HEK293 (cell line): ENCODE data around the gene SPACA9.

Source experiments
- CTCF ChIA-PET: fragments of 350-600 bp; formaldehyde crosslinking; extraction: SDS; loops from one replicate; lab custom pipeline; 2021; ENCODE audit warnings: antibody characterized with exemption; lab: Yijun Ruan, JAX
- POLR2A ChIA-PET: fragments of 300-600 bp; formaldehyde crosslinking; extraction: SDS; loops from one replicate; lab custom pipeline; 2020; ENCODE audit warnings: antibody characterized with exemption, inconsistent platforms; lab: Yijun Ruan, JAX
- H3K27ac ChIP-seq: fragments of 200-500 bp; sonication (Bioruptor generic); 2 replicates; pipeline ENCODE4 v1.5.1; 2014; ENCODE audit warnings: low read depth, low read length, control low read depth, inconsistent platforms; ENCODE audit errors: extremely low read depth
- H3K36me3 ChIP-seq, 2 experiments: fragments of 200-500 bp in 1 of 2; sonication (Bioruptor generic) in 1 of 2; 1 replicate in 1 of 2; 2 replicates in 1 of 2; pipeline ENCODE4 v1.5.1; 2014 to 2017; ENCODE audit warnings: inconsistent platforms in 2 of 2, low read length in 2 of 2; ENCODE audit not compliant: control insufficient read depth in 2 of 2, insufficient read depth in 1 of 2
- H3K4me1 ChIP-seq: fragments of 200-500 bp; sonication (Bioruptor generic); 2 replicates; pipeline ENCODE4 v1.5.1; 2014; ENCODE audit warnings: mild to moderate bottlenecking, low read length, inconsistent platforms; ENCODE audit not compliant: control insufficient read depth, insufficient read depth
- H3K4me3 ChIP-seq: 2 replicates; pipeline ENCODE4 v1.5.1; 2011; ENCODE audit warnings: low read depth, mild to moderate bottlenecking, control low read depth, low read length, moderate library complexity
- H3K9me3 ChIP-seq: fragments of 200-500 bp; sonication (Bioruptor generic); 2 replicates; pipeline ENCODE4 v1.5.1; 2014; ENCODE audit warnings: low read depth, low read length, inconsistent platforms; ENCODE audit not compliant: control insufficient read depth, insufficient read depth
- KLF1 ChIP-seq: fragments of 450-650 bp; formaldehyde crosslinking; IDR thresholded peaks from 2 replicates; pipeline ENCODE4 v1.5.1; 2016; ENCODE audit warnings: missing biosample characterization, missing genetic modification characterization
- KLF16 ChIP-seq: fragments of 450-650 bp; formaldehyde crosslinking; IDR thresholded peaks from 2 replicates; pipeline ENCODE4 v1.5.1; 2017; ENCODE audit warnings: missing biosample characterization, missing genetic modification characterization
- PATZ1 ChIP-seq: fragments of 450-650 bp; formaldehyde crosslinking; IDR thresholded peaks from 2 replicates; pipeline ENCODE4 v1.5.1; 2016; ENCODE audit warnings: missing biosample characterization, missing genetic modification characterization
- PRDM1 ChIP-seq: fragments of 450-650 bp; formaldehyde crosslinking; IDR thresholded peaks from 2 replicates; pipeline ENCODE4; 2016; ENCODE audit warnings: missing biosample characterization, missing genetic modification characterization
- REPIN1 ChIP-seq: fragments of 450-650 bp; formaldehyde crosslinking; IDR thresholded peaks from 2 replicates; pipeline ENCODE4 v1.5.1; 2017; ENCODE audit warnings: missing biosample characterization, missing genetic modification characterization, low read depth
- SP3 ChIP-seq: fragments of 450-650 bp; formaldehyde crosslinking; IDR thresholded peaks from 2 replicates; pipeline ENCODE4 v1.5.1; 2016; ENCODE audit warnings: missing biosample characterization, missing genetic modification characterization
- WT1 ChIP-seq: fragments of 450-650 bp; formaldehyde crosslinking; IDR thresholded peaks from 2 replicates; pipeline ENCODE4 v1.5.1; 2016; ENCODE audit warnings: missing biosample characterization, missing genetic modification characterization
- ZBTB17 ChIP-seq: fragments of 450-650 bp; formaldehyde crosslinking; IDR thresholded peaks from 2 replicates; pipeline ENCODE4 v1.5.1; 2016; ENCODE audit warnings: missing biosample characterization, missing genetic modification characterization
- ZBTB26 ChIP-seq: fragments of 450-650 bp; formaldehyde crosslinking; optimal IDR thresholded peaks from 2 replicates; pipeline ENCODE3; 2016; ENCODE audit warnings: missing biosample characterization, mild to moderate bottlenecking, missing genetic modification characterization
- ZBTB8A ChIP-seq: fragments of 450-650 bp; formaldehyde crosslinking; IDR thresholded peaks from 2 replicates; pipeline ENCODE4 v1.5.1; 2016; ENCODE audit warnings: missing biosample characterization, missing genetic modification characterization
- ZFP3 ChIP-seq: fragments of 450-650 bp; formaldehyde crosslinking; IDR thresholded peaks from 2 replicates; pipeline ENCODE4 v1.5.1; 2016; ENCODE audit warnings: low read depth, missing biosample characterization, missing genetic modification characterization
- ZNF112 ChIP-seq: fragments of 450-650 bp; formaldehyde crosslinking; IDR thresholded peaks from 2 replicates; pipeline ENCODE4 v1.5.0; 2017; ENCODE audit warnings: missing biosample characterization, missing genetic modification characterization
- ZNF121 ChIP-seq: fragments of 450-650 bp; formaldehyde crosslinking; IDR thresholded peaks from 2 replicates; pipeline ENCODE4 v1.5.1; 2016; ENCODE audit warnings: missing biosample characterization, missing genetic modification characterization
- ZNF19 ChIP-seq: fragments of 450-650 bp; formaldehyde crosslinking; IDR thresholded peaks from 2 replicates; pipeline ENCODE4; 2016; ENCODE audit warnings: missing biosample characterization, missing genetic modification characterization, low read depth
- ZNF2 ChIP-seq: fragments of 450-650 bp; formaldehyde crosslinking; IDR thresholded peaks from 2 replicates; pipeline ENCODE4 v1.5.1; 2016; ENCODE audit warnings: missing biosample characterization, missing genetic modification characterization
- ZNF202 ChIP-seq: fragments of 450-650 bp; formaldehyde crosslinking; IDR thresholded peaks from 2 replicates; pipeline ENCODE4 v1.5.1; 2016; ENCODE audit warnings: missing biosample characterization, missing genetic modification characterization, borderline replicate concordance
- ZNF24 ChIP-seq: fragments of 450-650 bp; formaldehyde crosslinking; IDR thresholded peaks from 2 replicates; pipeline ENCODE4 v1.5.1; 2016; ENCODE audit warnings: missing biosample characterization, missing genetic modification characterization
- ZNF248 ChIP-seq: fragments of 450-650 bp; formaldehyde crosslinking; IDR thresholded peaks from 2 replicates; pipeline ENCODE4 v1.5.1; 2017; ENCODE audit warnings: missing biosample characterization, missing genetic modification characterization
- ZNF37A ChIP-seq: fragments of 450-650 bp; IDR thresholded peaks from 2 replicates; pipeline ENCODE4 v1.5.1; 2018; ENCODE audit warnings: missing biosample characterization, missing genetic modification characterization
- ZNF416 ChIP-seq: fragments of 450-650 bp; formaldehyde crosslinking; IDR thresholded peaks from 2 replicates; pipeline ENCODE4 v1.5.1; 2016; ENCODE audit warnings: missing biosample characterization, missing genetic modification characterization
- ZNF48 ChIP-seq: fragments of 450-650 bp; formaldehyde crosslinking; IDR thresholded peaks from 2 replicates; pipeline ENCODE4 v1.5.1; 2016; ENCODE audit warnings: missing biosample characterization, missing genetic modification characterization
- ZNF510 ChIP-seq: fragments of 450-650 bp; formaldehyde crosslinking; IDR thresholded peaks from 2 replicates; pipeline ENCODE4 v1.5.1; 2018; ENCODE audit warnings: mild to moderate bottlenecking, missing genetic modification characterization, missing biosample characterization; ENCODE audit not compliant: insufficient replicate concordance
- ZNF555 ChIP-seq: fragments of 450-650 bp; formaldehyde crosslinking; conservative IDR thresholded peaks from 2 replicates; pipeline ENCODE4 v1.5.1; 2017; ENCODE audit warnings: missing biosample characterization, mild to moderate bottlenecking, missing genetic modification characterization, inconsistent platforms
- ZNF560 ChIP-seq: fragments of 450-650 bp; formaldehyde crosslinking; IDR thresholded peaks from 2 replicates; pipeline ENCODE4 v1.5.1; 2017; ENCODE audit warnings: missing biosample characterization, missing genetic modification characterization, borderline replicate concordance
- ZNF654 ChIP-seq: fragments of 450-650 bp; formaldehyde crosslinking; IDR thresholded peaks from 2 replicates; pipeline ENCODE4 v1.5.1; 2016; ENCODE audit warnings: low read depth, missing biosample characterization, missing genetic modification characterization
- ZNF660 ChIP-seq: fragments of 450-650 bp; IDR thresholded peaks from 2 replicates; pipeline ENCODE4 v1.5.1; 2018; ENCODE audit warnings: missing biosample characterization, mild to moderate bottlenecking, missing genetic modification characterization
- ZNF791 ChIP-seq: fragments of 450-650 bp; formaldehyde crosslinking; IDR thresholded peaks from 2 replicates; pipeline ENCODE4 v1.5.1; 2016; ENCODE audit warnings: missing biosample characterization, missing genetic modification characterization
- ZNF792 ChIP-seq: fragments of 450-650 bp; formaldehyde crosslinking; IDR thresholded peaks from 2 replicates; pipeline ENCODE4 v1.5.1; 2016; ENCODE audit warnings: missing biosample characterization, missing genetic modification characterization
- ZNF830 ChIP-seq: fragments of 450-650 bp; IDR thresholded peaks from 2 replicates; pipeline ENCODE4 v1.5.0; 2018; ENCODE audit warnings: missing biosample characterization, missing genetic modification characterization, low read depth, mild to moderate bottlenecking, moderate library complexity
- ZNF837 ChIP-seq: fragments of 450-650 bp; formaldehyde crosslinking; IDR thresholded peaks from 2 replicates; pipeline ENCODE4 v1.5.1; 2016; ENCODE audit warnings: missing biosample characterization, missing genetic modification characterization
- ZXDB ChIP-seq: fragments of 450-650 bp; formaldehyde crosslinking; IDR thresholded peaks from 2 replicates; pipeline ENCODE4 v1.5.1; 2016; ENCODE audit warnings: missing biosample characterization, missing genetic modification characterization

SPACA9 gene

GRCh38 chr9:132896264-132896663, 17.6 kb downstream of the SPACA9 start:
- TF ChIP-seq ZBTB26 (tag by site-specific recombination) (no peak), ZXDB (tag by site-specific recombination) (no peak), REPIN1 (tag by site-specific recombination) (no peak), ZNF416 (tag by site-specific recombination) (no peak), ZBTB17 (tag by site-specific recombination) (no peak), ZNF830 (tag by site-specific recombination) (no peak), SP3 (no peak), ZNF555 (tag by site-specific recombination) (no peak), WT1 (tag by site-specific recombination) (no peak), ZNF2 (no peak), ZNF837 (no peak), ZNF19 (tag by site-specific recombination) (no peak), KLF16 (tag by site-specific recombination) (no peak), ZNF792 (tag by site-specific recombination) (no peak), PRDM1 (tag by site-specific recombination) (no peak), ZNF48 (tag by site-specific recombination) (no peak), ZNF121 (tag by site-specific recombination) (no peak)
- Histone ChIP-seq H3K4me1 (no peaks in the 10 kb centered on the region), H3K27ac (no peak overlapping the region), H3K9me3 (no peaks in the 10 kb centered on the region), H3K4me3 (no peak overlapping the region), H3K36me3 (peaks cover 10 to 97% of the 10 kb centered on the region in 2 experiments)
- POLR2A ChIA-PET = no interaction called here
- CTCF ChIA-PET = interaction anchor here (0.5 to 2.2 kb wide), 10 partner anchors 7 to 264 kb away, joined by 3 to 8 read pairs (median 4); partner anchors contain the start of gene GFI1B

GRCh38 chr9:132896906-132897305, 18.2 kb downstream of the SPACA9 start:
- Histone ChIP-seq H3K9me3 (no peaks in the 10 kb centered on the region), H3K4me3 (no peak overlapping the region), H3K36me3 (peaks cover 10 to 97% of the 10 kb centered on the region in 2 experiments), H3K4me1 (no peaks in the 10 kb centered on the region), H3K27ac (no peak overlapping the region)
- CTCF ChIA-PET = interaction anchor here (0.5 to 2.2 kb wide), 5 partner anchors 8 to 264 kb away, joined by 3 to 8 read pairs (median 4); no protein-coding TSS in a partner anchor
- TF ChIP-seq PATZ1 (tag by site-specific recombination) = no peak
- POLR2A ChIA-PET = interaction anchor here (0.8 kb wide), 1 partner anchor 48 kb away, joined by 3 read pairs; no protein-coding TSS in a partner anchor

- no peaks in the 10 kb centered on the region for H3K4me1 ChIP-seq
- POLR2A ChIA-PET = no interaction called here
- no peak overlapping the region for H3K27ac ChIP-seq
- H3K4me3 ChIP-seq = no peak overlapping the region
- CTCF ChIA-PET = interaction anchor here (0.6 to 1.1 kb wide), 2 partner anchors 204 to 631 kb away, joined by 3 to 4 read pairs; no protein-coding TSS in a partner anchor
- peaks cover 10 to 95% of the 10 kb centered on the region in 2 experiments for H3K36me3 ChIP-seq
- no peaks in the 10 kb centered on the region for H3K9me3 ChIP-seq
- TF ChIP-seq ZNF510 (tag by site-specific recombination) = no peak
- no peak for TF ChIP-seq ZNF248 (tag by site-specific recombination)
- TF ChIP-seq ZNF654 (tag by site-specific recombination) = no peak
- TF ChIP-seq ZNF791 (tag by site-specific recombination) = no peak
- TF ChIP-seq ZNF660 (tag by site-specific recombination) = no peak
- no peak for TF ChIP-seq ZNF112 (tag by site-specific recombination)
- no peak for TF ChIP-seq ZNF48 (tag by site-specific recombination)
- TF ChIP-seq ZFP3 (tag by site-specific recombination) = no peak
- no peak for TF ChIP-seq ZBTB8A (tag by site-specific recombination)
- no peak for TF ChIP-seq ZNF202
- TF ChIP-seq ZNF560 (tag by site-specific recombination) = no peak
- no peak for TF ChIP-seq ZNF37A
- no peak for TF ChIP-seq KLF1 (tag by site-specific recombination)
- TF ChIP-seq ZNF24 (tag by site-specific recombination) = no peak
Measured at GRCh38 chr9:132898051-132898450, 19.4 kb downstream of the SPACA9 start.
